ENCODE data around the gene NKTR. TPM values are rescaled to one million over a fixed set of nuclear protein-coding genes. Genes with fewer than 3 reads are reported as not detected.
A peak's percentile ranks its signal among the peaks of the same experiment; 100 is the strongest.

NKTR gene
- polyA plus RNA-seq, 1 of the 3 experiments (the other 2 are of a cell fraction) = 19.2 TPM

- Histone ChIP-seq H3K9me2 (no peaks in the 10 kb centered on the region), H3K9me3 (no peaks in the 10 kb centered on the region), H3K4me2 (no peak overlapping the region), H3K4me1 (ENCODE audit: control insufficient read depth in 1 of 2, insufficient read depth in 2 of 2, low read depth in 1 of 2, low read length in 1 of 2) (peaks cover 4 to 15% of the 10 kb centered on the region in 2 experiments; a peak in 1 of 4 replicates), H3F3A (replicated peaks; ENCODE audit: insufficient read depth) (no peaks in the 10 kb centered on the region), H3K27me3 (ENCODE audit: insufficient read depth) (no peaks in the 10 kb centered on the region), H3K27ac (ENCODE audit: low read depth in 2 of 2, low read length in 1 of 2) (no peak overlapping the region), H3K4me3 (ENCODE audit: low read depth in 2 of 2, low read length in 1 of 2) (no peak overlapping the region), H3K9ac (no peak overlapping the region), H2AFZ (ENCODE audit: low read depth) (no peak overlapping the region), H4K20me1 (ENCODE audit: insufficient read depth) (peaks cover 8% of the 10 kb centered on the region; the same call in 1 of the 2 replicates), H3K79me2 (ENCODE audit: insufficient read depth) (peaks cover 25% of the 10 kb centered on the region; the same call in 1 of the 2 replicates), H3K36me3 (replicated peaks in 1 of 2; ENCODE audit: control insufficient read depth in 1 of 2, insufficient read depth in 2 of 2, low read length in 1 of 2) (peaks cover 0 to 27% of the 10 kb centered on the region in 2 experiments)
- no peak for TF ChIP-seq MEF2A (IDR thresholded peaks at IDR 0.05; ENCODE audit: borderline replicate concordance, low read depth)
- no peak for TF ChIP-seq REST (IDR thresholded peaks at IDR 0.05; ENCODE audit: low read depth, low read length)
- no peak for TF ChIP-seq RFX5 (IDR thresholded peaks at IDR 0.05; ENCODE audit: low read length)
- TF ChIP-seq GABPA (IDR thresholded peaks at IDR 0.05; ENCODE audit: low read depth) = no peak
- no peak for TF ChIP-seq POLR2AphosphoS5 (IDR thresholded peaks at IDR 0.05; ENCODE audit: low read depth, low read length)
- no peak for TF ChIP-seq GATA2 (CRISPR knock-in tag; IDR thresholded peaks at IDR 0.05)
- no peak for TF ChIP-seq USF2 (IDR thresholded peaks at IDR 0.05; ENCODE audit: borderline replicate concordance, low read depth, low read length)
- TF ChIP-seq TAF1 (IDR thresholded peaks at IDR 0.05; ENCODE audit: borderline replicate concordance, low read depth, low read length) = no peak
- TF ChIP-seq PBX3 (IDR thresholded peaks at IDR 0.05) = no peak
- CTCF ChIA-PET = interaction anchor here (1.0 to 1.1 kb wide), 2 partner anchors 11 to 85 kb away, joined by 3 to 4 read pairs; no protein-coding TSS in a partner anchor
- DNase-seq = peak; percentile 42
- 92% methylated on average over 11 of the region's 25 CpGs for WGBS (ENCODE audit: low lambda C conversion rate)
- POLR2A ChIA-PET = interaction anchor here (0.5 kb wide), 1 partner anchor 164 kb away, joined by 3 read pairs; no protein-coding TSS in a partner anchor
Measured at GRCh38 chr3:42659451-42660130, 59.1 kb downstream of the NKTR start.
